ENCODE results near the gene FGF10. TPM values are rescaled to one million over a fixed set of nuclear protein-coding genes. Genes with fewer than 3 reads are reported as not detected.

The FGF10 gene
- total RNA-seq, 2 donors from 2014 or later, result 0.44 to 3.8 TPM

- no peak for DNase-seq
- Histone ChIP-seq H3K36me3 (ENCODE audit: control insufficient read depth, insufficient read depth, low read length) (no peaks in the 10 kb centered on the region), H3K9me3 (ENCODE audit: control insufficient read depth, low read length) (no peaks in the 10 kb centered on the region), H3K9ac (ENCODE audit: extremely low read depth, low read length, poor library complexity, severe bottlenecking) (no peak overlapping the region), H3K4me3 (ENCODE audit: low read length) (no peak overlapping the region), H3K4me1 (ENCODE audit: control insufficient read depth, insufficient read depth, low read length) (no peaks in the 10 kb centered on the region), H3K27ac (ENCODE audit: low read depth, low read length) (no peak overlapping the region), H3K27me3 (ENCODE audit: control insufficient read depth, insufficient read depth, low read length, poor library complexity, severe bottlenecking) (peaks cover 31% of the 10 kb centered on the region)
- Mint-ChIP-seq H3K4me1 (peaks cover 23% of the 10 kb centered on the region), H3K36me3 (ENCODE audit: low read depth) (no peaks in the 10 kb centered on the region), H3K4me3 (no peak overlapping the region), H3K27me3 (ENCODE audit: insufficient read depth) (peaks cover 26% of the 10 kb centered on the region), H3K9me3 (no peaks in the 10 kb centered on the region), H3K27ac (no peak overlapping the region)
- no peak for TF ChIP-seq CTCF (conservative IDR thresholded peaks at IDR 0.05)
- WGBS, 2 experiments (ENCODE audit: insufficient coverage in 1 of 2, insufficient read length in 1 of 2), result 64 to 91% methylated on average over 2 to 4 of the region's 4 CpGs
Observed at GRCh38 chr5:44385291-44385900, 3.8 kb downstream of the FGF10 start.

GRCh38 chr5:44384816-44385215, 4.4 kb downstream of the FGF10 start:
- H3K36me3 ChIP-seq (ENCODE audit: control insufficient read depth, insufficient read depth, low read length), result no peaks in the 10 kb centered on the region
- Mint-ChIP-seq H3K36me3 (ENCODE audit: low read depth) (no peaks in the 10 kb centered on the region), H3K4me1 (peaks cover 17% of the 10 kb centered on the region), H3K4me3 (no peak overlapping the region), H3K9me3 (no peaks in the 10 kb centered on the region), H3K27me3 (ENCODE audit: insufficient read depth) (peaks cover 23% of the 10 kb centered on the region), H3K27ac (no peak overlapping the region)
- WGBS, 2 experiments (ENCODE audit: insufficient coverage in 1 of 2, insufficient read length in 1 of 2), result 96% methylated on average over 1 of the region's 1 CpG; no CpG with 5 or more reads in 1 of the 2 experiments
- no peak overlapping the region for H3K27ac ChIP-seq (ENCODE audit: low read depth, low read length)
- H3K9me3 ChIP-seq (ENCODE audit: control insufficient read depth, low read length), result no peaks in the 10 kb centered on the region
- H3K4me1 ChIP-seq (ENCODE audit: control insufficient read depth, insufficient read depth, low read length), result no peaks in the 10 kb centered on the region
- no peak for TF ChIP-seq CTCF (conservative IDR thresholded peaks at IDR 0.05)
- H3K27me3 ChIP-seq (ENCODE audit: control insufficient read depth, insufficient read depth, low read length, poor library complexity, severe bottlenecking), result peaks cover 26% of the 10 kb centered on the region
- H3K9ac ChIP-seq (ENCODE audit: extremely low read depth, low read length, poor library complexity, severe bottlenecking), result no peak overlapping the region
- H3K4me3 ChIP-seq (ENCODE audit: low read length), result no peak overlapping the region
- DNase-seq, result no peak

- Mint-ChIP-seq H3K27me3 (ENCODE audit: insufficient read depth) (peaks cover 9% of the 10 kb centered on the region), H3K9me3 (no peaks in the 10 kb centered on the region), H3K36me3 (ENCODE audit: low read depth) (no peaks in the 10 kb centered on the region), H3K27ac (no peak overlapping the region), H3K4me3 (no peak overlapping the region), H3K4me1 (peaks cover 17% of the 10 kb centered on the region)
- H3K27me3 ChIP-seq (ENCODE audit: control insufficient read depth, insufficient read depth, low read length, poor library complexity, severe bottlenecking), result peaks cover 10% of the 10 kb centered on the region
- no peak for TF ChIP-seq CTCF (conservative IDR thresholded peaks at IDR 0.05)
- no peak overlapping the region for H3K9ac ChIP-seq (ENCODE audit: extremely low read depth, low read length, poor library complexity, severe bottlenecking)
- no peaks in the 10 kb centered on the region for H3K9me3 ChIP-seq (ENCODE audit: control insufficient read depth, low read length)
- no peak overlapping the region for H3K4me3 ChIP-seq (ENCODE audit: low read length)
- no peak overlapping the region for H3K27ac ChIP-seq (ENCODE audit: low read depth, low read length)
- no peaks in the 10 kb centered on the region for H3K4me1 ChIP-seq (ENCODE audit: control insufficient read depth, insufficient read depth, low read length)
- DNase-seq, result no peak
- no peaks in the 10 kb centered on the region for H3K36me3 ChIP-seq (ENCODE audit: control insufficient read depth, insufficient read depth, low read length)
Observed at GRCh38 chr5:44382894-44383293, 6.3 kb downstream of the FGF10 start.

Data from endodermal cell (in vitro differentiated cells).